ENCODE measurements around the gene GRPEL1.

DNA sequence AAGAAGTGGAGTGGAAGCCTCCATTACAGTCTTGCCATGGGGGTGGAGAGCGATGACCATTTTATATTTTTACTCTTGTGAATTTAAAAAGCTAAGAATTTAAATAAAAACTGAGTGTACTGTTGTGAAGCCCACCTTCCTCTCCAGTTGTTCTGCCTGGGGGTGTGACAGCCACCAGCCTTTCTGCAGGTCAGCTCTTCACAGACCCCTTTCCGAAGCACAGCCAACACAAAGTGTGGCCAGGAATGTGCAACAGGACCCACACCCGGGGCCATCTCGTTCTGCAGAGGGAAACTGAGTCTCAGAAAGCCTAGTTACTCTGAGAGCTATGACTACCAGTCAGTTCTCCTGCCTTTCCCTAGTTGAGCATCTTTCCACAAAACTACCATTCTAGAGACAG is 1.4 kb downstream of the GRPEL1 start:
- TF ChIP-seq ZNF274 (IDR thresholded peaks at IDR 0.05; ENCODE audit: insufficient read depth, insufficient read length) (no peak), POLR2AphosphoS5 (IDR thresholded peaks at IDR 0.05; ENCODE audit: low read length) (no peak)
- TF ChIP-seq, protein P1, sequence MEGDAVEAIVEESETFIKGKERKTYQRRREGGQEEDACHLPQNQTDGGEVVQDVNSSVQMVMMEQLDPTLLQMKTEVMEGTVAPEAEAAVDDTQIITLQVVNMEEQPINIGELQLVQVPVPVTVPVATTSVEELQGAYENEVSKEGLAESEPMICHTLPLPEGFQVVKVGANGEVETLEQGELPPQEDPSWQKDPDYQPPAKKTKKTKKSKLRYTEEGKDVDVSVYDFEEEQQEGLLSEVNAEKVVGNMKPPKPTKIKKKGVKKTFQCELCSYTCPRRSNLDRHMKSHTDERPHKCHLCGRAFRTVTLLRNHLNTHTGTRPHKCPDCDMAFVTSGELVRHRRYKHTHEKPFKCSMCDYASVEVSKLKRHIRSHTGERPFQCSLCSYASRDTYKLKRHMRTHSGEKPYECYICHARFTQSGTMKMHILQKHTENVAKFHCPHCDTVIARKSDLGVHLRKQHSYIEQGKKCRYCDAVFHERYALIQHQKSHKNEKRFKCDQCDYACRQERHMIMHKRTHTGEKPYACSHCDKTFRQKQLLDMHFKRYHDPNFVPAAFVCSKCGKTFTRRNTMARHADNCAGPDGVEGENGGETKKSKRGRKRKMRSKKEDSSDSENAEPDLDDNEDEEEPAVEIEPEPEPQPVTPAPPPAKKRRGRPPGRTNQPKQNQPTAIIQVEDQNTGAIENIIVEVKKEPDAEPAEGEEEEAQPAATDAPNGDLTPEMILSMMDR (IDR thresholded peaks at IDR 0.05 in 2 of 3, conservative IDR thresholded peaks at IDR 0.05 in 1 of 3; ENCODE audit: control insufficient read depth in 2 of 3, extremely low read depth in 1 of 3, insufficient read depth in 1 of 3, low read depth in 3 of 3, low read length in 3 of 3): no peak
